HG02588 (cell line): ENCODE measurements around the gene CCDC89.

Experiments
- ATAC-seq: cut with Tn5 transposase; IDR thresholded peaks from one replicate; pipeline ENCODE4 v1.9.1; 2021; ENCODE audit warnings: mild to moderate bottlenecking, moderate library complexity; ENCODE audit not compliant: unreplicated experiment

Gene CCDC89

DNA sequence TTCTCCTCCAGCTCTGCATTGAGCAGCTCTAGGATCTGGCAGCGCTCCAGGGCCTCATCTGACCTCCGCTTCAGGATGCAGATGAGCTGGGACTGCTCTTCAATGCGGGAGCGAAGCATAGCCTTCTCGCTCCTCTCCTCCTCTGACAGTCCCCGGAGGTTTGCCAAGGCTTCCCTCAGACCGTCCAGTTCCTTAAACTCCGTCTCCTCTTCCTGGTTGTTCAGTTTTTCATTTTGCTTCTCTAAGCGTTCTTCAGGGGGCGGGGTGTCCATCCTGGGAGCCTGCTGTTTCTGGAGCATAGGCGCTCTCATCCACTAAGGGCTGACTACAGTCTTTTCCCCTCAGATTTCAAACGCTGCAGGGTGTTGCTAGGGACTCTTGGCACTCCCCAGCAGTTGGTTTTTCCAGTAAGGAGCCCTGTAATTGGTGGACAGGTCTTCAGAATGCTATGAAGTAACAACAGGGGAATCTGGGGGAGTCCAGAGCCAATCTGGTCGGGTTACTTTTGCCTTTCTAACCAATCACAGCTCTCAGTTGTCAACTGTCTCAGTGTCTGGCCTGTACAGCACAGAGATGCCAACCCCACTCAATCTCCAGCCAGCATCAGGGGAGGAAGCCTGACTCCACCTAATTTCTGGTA, at the start of gene CCDC89:
TSS of gene CCDC89 (minus strand) at position 376 of the 640 bp plus-strand sequence. CDS start at position 311, 65 bp downstream.
- no peak for ATAC-seq

DNA sequence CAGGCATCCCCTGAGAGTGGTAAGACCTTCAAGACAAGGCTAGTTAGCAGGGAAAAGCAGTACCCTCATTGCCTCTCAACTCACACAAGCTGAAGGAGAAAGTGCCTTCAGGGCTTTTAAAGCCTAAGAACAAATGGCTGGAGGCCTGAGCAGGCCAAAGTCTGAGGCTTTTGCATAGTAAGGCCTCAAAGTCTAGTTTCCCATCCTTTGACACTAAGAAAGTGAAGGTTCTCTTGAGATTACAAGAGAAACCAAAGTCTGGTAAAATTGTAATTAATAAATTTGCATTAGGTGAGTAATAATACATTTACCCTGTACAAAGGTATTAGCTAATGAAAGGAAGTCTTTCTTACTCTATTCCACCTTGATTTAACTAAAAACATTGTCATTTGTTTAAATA, 47.0 kb upstream of the CCDC89 start:
- peak; percentile 72 for ATAC-seq

DNA sequence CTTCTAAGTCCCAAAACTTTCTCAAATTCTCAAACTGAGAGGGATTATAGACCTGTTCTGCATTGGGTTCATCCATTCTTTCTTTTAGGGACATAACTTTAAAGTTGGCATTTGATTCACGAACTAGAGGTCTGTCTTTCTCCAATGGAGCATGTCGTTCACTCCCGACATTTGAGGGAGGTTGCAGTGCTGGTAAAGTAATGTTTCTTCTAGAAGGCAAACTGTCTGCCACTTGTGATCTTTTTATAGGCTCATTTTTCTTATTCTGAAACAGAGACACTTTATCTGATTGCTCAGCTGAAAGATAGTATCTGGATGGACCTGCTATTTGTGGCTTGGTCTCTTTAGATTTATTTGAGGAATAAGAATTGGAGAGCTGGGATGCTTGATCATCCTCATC, 40.4 kb upstream of the CCDC89 start:
- ATAC-seq = no peak

DNA sequence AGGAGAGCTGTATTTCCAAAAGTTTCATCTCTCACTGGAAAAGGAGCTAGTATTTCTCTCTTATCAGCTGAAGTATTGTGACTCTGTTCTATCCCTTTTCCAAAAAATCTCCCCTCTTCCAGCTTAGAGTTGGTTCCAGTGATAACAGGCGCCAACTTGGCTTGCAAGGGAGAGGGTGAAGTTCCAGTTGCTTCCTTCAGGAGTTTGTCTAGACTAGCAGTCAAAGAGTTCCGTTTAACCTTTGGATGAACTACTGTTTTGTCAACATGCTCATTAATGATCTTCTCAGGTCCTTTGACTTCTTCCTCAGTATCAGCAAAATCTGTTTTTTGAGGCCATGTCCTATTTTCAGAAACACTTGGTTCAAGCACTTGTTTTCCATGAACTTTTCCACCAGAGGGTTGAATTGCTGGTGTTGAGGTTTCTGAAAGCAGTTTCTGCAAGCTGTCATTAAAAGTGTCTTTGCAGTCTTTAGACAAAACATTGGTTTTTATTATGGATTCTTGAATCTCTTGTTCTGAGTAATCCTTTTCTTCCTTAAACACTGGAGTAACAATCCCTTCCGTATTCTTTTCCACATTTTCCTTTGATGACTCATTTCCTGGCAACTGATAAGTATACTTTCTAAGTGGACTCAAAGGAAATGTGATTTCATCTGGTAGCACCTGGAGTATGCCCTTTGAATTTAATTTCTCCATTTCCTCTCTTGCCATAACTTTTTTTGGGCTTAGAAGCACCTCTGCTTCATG, 39.7 kb upstream of the CCDC89 start:
- no peak for ATAC-seq

- ATAC-seq = no peak
Observed at GRCh38 chr11:85724748-85725465, 38.9 kb upstream of the CCDC89 start.

GRCh38 chr11:85723088-85723487, 37.1 kb upstream of the CCDC89 start:
- ATAC-seq = no peak

DNA sequence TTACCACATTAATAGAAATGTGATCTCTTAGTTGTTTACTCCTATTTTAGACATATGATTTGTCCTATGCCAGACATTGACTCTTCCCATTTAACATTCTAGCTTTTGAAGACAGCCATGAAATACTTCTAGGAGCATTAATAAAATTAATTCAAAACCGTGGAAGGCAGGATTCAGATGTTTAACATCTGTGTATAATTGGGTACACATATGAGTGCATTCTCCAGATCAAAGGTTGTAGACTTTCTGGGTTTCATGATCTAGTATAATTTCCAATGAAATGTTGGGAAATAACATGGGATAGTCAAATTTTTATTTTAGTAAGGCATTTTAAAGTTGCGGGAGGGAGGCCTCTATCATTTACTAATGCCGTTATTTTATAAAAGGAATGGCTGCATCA, 35.2 kb upstream of the CCDC89 start:
- no peak for ATAC-seq

DNA sequence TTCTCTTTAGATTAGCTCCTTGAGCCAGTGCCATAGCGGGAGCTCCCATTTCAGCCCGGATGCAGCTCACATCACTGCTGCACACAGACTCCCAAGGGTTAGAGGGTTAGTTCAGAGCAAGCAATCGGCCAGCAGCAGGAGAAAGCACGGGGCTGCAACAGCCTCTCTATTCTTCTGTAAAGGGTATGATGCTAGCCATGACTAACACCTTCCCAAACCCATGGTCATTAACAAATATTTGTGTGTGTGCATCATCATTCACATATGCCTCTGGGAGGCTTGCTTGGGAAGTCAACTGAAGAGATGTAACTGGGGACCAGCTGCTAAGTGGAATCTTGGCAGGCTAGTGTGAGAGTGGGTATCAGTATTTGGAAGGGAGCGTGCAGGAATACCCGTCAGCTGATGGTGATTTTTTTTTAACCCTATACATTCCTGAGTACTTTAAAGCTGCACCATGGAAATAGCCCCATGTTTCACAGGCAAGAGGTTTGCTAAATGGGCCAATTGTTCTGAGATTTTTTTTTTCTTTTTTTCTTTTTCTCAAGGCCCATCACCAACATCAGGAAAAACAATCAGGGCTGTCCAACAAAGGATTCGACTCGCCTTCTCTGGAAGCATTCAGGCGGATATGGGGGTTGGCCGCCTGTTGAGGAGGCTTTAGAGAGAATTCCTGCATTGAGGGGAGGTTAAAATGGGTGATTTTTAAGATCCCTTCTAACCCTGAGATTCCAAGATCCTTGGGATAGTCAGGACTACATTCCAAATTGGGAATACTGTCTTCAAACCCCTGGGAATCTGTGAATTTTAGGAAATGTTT, 33.2 kb upstream of the CCDC89 start:
- ATAC-seq = no peak

GRCh38 chr11:85718126-85718943, 32.3 kb upstream of the CCDC89 start:
- ATAC-seq = no peak

DNA sequence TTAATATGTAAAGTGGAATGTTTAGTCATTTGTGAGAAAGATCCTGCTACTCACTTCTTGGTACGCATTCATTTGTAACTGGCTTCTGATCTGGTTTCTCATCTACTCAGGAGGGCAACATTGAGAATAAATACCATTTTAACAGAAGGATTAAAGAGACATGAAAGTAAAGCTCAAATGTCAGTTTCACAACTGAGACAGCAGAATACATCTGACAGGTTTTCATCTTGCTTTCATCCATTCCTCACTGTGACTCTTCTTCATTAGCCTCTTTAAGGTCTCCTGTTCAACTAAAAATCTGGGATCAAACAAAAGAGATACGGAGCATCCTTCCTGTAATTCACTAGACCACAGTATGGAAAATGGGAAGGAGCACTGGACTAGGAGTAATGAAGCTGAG, 31.4 kb upstream of the CCDC89 start:
- no peak for ATAC-seq

GRCh38 chr11:85712953-85713352, 27.0 kb upstream of the CCDC89 start:
- no peak for ATAC-seq

DNA sequence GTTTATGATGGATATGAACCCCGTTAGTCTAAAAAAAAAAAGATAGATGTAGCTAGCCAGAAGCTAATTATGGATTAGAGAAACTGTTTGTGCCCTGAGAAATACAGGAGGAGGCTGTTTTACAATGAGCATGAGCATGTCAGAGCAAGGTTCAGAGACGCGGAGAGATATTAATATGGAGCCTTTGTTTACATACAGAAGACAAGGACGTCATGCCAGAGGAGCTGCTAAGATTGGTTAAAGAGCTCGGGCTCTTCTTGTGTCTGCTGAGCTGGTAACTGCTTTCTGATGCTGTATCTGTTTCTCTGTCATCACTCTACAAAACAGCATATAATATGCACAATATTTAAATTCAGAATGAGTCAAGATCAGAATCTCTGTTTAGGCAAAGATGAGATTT, 24.9 kb upstream of the CCDC89 start:
- ATAC-seq = no peak

GRCh38 chr11:85709941-85710702, 24.1 kb upstream of the CCDC89 start:
- ATAC-seq = no peak

DNA sequence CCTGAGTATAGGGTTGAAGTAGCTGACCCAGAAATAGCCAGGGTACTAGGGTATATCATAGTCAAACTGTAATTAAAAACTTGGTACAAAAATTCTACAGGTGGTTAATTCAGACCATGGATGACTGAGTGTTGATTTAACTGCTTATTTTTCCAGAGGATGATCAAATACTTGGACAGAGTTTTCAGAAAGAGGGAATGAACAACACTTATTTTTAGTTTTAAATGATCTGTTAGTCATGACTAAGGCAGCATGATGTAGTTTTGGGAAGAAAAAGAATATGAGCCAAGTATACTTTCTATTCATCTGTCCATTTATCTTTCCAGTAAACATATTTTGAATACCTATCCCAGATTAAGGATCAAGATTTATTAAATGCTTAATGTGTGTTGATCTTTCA, 19.8 kb upstream of the CCDC89 start:
- ATAC-seq = no peak

- ATAC-seq = no peak
Observed at GRCh38 chr11:85704967-85705366, 19.0 kb upstream of the CCDC89 start.

GRCh38 chr11:85699957-85700741, 14.2 kb upstream of the CCDC89 start:
- peak; percentile 75 for ATAC-seq

DNA sequence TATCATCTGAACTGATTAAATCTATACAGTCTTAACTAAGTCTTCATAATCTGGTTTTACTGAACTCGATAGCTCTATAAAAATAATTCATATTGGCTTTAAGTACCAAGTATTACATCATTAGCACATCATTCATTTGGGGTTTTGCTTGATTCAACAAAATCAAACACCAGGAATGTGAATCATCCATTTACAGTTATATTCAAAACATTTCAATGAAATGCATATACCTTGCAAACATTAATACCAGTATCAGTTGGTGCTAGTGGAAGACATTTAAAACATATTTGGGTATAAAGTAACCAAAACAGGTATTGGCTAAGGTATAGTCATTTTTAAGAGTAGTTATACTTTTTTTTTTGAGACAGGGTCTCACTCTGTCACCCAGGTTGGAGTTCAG, 12.2 kb upstream of the CCDC89 start:
- ATAC-seq = no peak

GRCh38 chr11:85697747-85698146, 11.8 kb upstream of the CCDC89 start:
- ATAC-seq = no peak

GRCh38 chr11:85695546-85695945, 9.6 kb upstream of the CCDC89 start:
- no peak for ATAC-seq
